Kasumi-1 (cell line): ENCODE data around the gene ACER3.
"Not testable (repeated sequence)": the region's sequence is repeated elsewhere in the genome, so short reads cannot be mapped to it uniquely, and the experiment has no call there.

Experiments
- DNase-seq, 2 experiments: peaks; one replicate each; lab custom pipeline; 2025; lab: John Stamatoyannopoulos, UW

ACER3 gene

GRCh38 chr11:76995081-76995576, 134.4 kb downstream of the ACER3 start:
- no peak for DNase-seq

GRCh38 chr11:76997512-76997911, 136.8 kb downstream of the ACER3 start:
- no peak for DNase-seq

GRCh38 chr11:76999597-76999996, 138.9 kb downstream of the ACER3 start:
- DNase-seq = no peak

- no peak for DNase-seq
These were observed 140.9 kb downstream of the ACER3 start for GRCh38 chr11:77001613-77002012.

- no peak for DNase-seq
These were observed 142.1 kb downstream of the ACER3 start for GRCh38 chr11:77002776-77003175.

- DNase-seq = no peak
These were observed 143.2 kb downstream of the ACER3 start for GRCh38 chr11:77003963-77004362.

GRCh38 chr11:77009533-77010160, 148.9 kb downstream of the ACER3 start:
- DNase-seq = no peak

GRCh38 chr11:77014669-77015068, 154.0 kb downstream of the ACER3 start:
- no peak for DNase-seq

GRCh38 chr11:77018396-77018924, 157.7 kb downstream of the ACER3 start:
- not testable (repeated sequence) for DNase-seq

- no peak for DNase-seq
These were observed 159.4 kb downstream of the ACER3 start for GRCh38 chr11:77019976-77020595.

GRCh38 chr11:77020734-77021133, 160.0 kb downstream of the ACER3 start:
- no peak for DNase-seq

- DNase-seq = no peak
These were observed 164.0 kb downstream of the ACER3 start for GRCh38 chr11:77024745-77025144.

- no peak for DNase-seq
These were observed 165.5 kb downstream of the ACER3 start for GRCh38 chr11:77026221-77026620.

GRCh38 chr11:77026743-77027142, 166.0 kb downstream of the ACER3 start:
- no peak for DNase-seq

GRCh38 chr11:77027275-77027674, 166.6 kb downstream of the ACER3 start:
- DNase-seq = no peak

- DNase-seq = no peak
These were observed 169.1 kb downstream of the ACER3 start for GRCh38 chr11:77029829-77030228.

- no peak for DNase-seq
These were observed 170.2 kb downstream of the ACER3 start for GRCh38 chr11:77030834-77031414.

GRCh38 chr11:77031599-77031998, 170.9 kb downstream of the ACER3 start:
- no peak for DNase-seq

- DNase-seq = no peak
These were observed 174.3 kb downstream of the ACER3 start for GRCh38 chr11:77035039-77035438.

- DNase-seq = no peak
These were observed 174.9 kb downstream of the ACER3 start for GRCh38 chr11:77035580-77035979.

- no peak for DNase-seq
These were observed 175.7 kb downstream of the ACER3 start for GRCh38 chr11:77036398-77036797.

GRCh38 chr11:77037057-77037456, 176.3 kb downstream of the ACER3 start:
- no peak for DNase-seq
